ENCODE data around the gene GAB2.

GAB2 gene

GRCh38 chr11:78208257-78209165 lies 209.1 kb downstream of the GAB2 start:
- no peak overlapping the region for H3K4me3 ChIP-seq (ENCODE audit: low read depth, low read length)

- H3K4me3 ChIP-seq (ENCODE audit: low read depth, low read length), result no peak overlapping the region
Observed at GRCh38 chr11:78207532-78208256, 209.9 kb downstream of the GAB2 start.

DNA sequence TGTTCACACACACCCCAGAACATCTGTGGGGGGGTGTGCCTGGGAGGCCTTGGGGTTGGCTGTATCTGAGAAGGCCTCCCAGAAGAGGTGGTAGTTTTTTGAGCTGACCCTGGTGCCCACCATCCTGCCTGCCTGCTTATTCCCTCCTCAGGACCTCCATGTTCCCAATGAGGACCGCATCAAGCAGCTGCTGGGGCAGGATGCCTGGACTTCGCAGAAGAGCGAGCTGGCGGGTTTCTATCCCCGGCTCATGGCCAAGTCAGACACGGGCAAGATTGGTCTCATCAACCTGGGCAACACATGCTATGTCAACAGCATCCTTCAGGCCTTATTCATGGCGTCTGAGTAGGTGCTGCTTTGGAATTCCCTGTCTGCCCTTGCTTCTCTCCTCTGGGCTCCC lies 211.9 kb downstream of the GAB2 start:
- no peak overlapping the region for H3K4me3 ChIP-seq (ENCODE audit: low read depth, low read length)

DNA sequence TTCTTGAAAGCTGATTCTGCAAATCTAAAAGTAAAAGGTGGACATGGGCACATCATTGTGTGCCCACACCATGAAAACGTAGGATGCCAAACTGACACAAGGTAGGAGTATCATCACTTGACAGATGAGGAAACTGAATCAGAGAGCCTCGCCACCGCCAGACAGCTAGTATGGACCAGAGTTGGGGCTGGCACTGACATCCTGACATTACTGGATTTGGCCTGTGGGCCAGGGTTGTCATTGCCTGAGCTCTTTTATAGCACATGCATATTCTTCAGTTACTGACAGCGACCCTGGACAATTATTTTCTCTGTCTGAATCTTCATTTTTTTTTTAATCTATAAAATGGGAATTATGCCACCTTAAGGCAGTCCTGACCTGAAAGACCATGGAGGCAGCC lies 212.4 kb downstream of the GAB2 start:
- no peak overlapping the region for H3K4me3 ChIP-seq (ENCODE audit: low read depth, low read length)

DNA sequence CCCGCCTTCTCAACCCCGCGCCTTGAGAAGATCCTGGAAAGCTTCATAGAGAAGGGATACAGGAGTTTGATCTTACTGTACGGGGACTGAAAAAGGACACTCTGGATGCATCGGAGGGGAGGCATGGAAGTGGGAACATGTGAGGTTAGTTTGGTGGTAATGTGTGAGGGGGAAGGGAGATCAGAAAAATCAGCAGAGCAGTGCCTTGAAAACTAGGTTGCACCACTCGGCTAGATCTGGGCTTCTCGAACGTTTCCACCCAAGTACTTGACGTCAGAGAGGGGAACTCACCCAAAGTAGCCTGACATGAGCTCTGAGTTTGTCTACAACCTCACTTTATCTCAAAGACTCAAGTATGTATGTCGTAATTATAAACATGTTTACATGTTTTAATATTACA lies 214.4 kb downstream of the GAB2 start:
- H3K4me3 ChIP-seq (ENCODE audit: low read depth, low read length), result no peak overlapping the region

DNA sequence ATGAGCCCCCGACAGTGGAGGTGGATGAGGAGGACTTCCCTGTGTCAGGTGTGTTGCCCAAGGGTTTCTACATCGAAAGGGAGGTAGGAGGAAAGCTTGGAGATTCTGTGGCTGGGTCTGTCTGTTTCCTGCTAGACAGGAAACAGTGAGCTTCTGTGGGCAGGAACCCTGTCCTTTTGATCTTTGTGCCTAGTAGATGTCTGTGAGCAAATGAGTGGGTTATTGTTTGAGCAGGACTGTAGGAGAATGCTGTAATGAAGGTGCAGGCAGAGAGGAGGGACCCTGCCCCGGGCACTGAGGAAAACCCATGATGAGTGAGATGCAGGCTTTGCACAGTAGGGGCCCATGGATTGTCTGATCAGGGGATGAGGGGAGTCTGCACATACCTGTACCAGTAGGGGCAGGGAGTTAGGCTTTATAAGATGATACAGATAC lies 214.9 kb downstream of the GAB2 start:
- H3K4me3 ChIP-seq (ENCODE audit: low read depth, low read length), result no peak overlapping the region

DNA sequence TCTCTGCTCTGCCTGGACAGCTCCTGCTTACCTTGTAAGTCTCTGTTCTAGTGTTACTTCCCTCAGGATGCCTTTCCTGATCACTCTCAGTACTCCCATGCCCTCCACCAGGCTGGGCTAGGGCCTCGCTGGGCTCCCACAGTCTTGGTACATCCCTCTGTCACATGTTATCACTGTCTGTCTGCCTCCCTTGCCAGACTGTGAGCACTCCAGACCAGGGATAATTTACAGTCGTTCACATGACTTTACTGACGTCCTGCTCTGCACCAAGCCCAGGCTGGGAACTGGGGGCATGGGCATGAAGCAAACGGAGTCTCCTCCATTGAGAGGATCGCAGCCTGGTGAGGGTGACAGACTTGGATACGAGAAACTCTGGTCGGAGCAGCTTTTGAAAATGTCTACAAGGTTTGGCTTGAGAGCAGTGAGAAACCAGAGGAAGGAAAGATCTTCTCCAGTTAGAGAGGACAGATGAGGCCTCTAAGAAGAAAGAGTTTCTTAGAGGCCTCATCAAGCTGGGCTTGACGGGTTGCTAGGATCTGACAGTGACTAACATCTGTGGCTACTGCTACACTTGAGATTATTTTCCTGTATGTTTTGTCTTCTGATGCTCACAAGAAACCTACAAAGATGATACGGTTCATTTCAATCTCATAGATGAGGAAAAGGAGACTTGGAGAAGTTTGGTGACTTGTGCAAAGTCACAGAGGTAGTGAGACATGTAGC lies 216.4 kb downstream of the GAB2 start:
- H3K4me3 ChIP-seq (ENCODE audit: low read depth, low read length), result no peak overlapping the region

- H3K4me3 ChIP-seq (ENCODE audit: low read depth, low read length), result no peak overlapping the region
Observed at GRCh38 chr11:78200553-78200952, 217.1 kb downstream of the GAB2 start.

- no peak overlapping the region for H3K4me3 ChIP-seq (ENCODE audit: low read depth, low read length)
Observed at GRCh38 chr11:78200061-78200460, 217.6 kb downstream of the GAB2 start.

DNA sequence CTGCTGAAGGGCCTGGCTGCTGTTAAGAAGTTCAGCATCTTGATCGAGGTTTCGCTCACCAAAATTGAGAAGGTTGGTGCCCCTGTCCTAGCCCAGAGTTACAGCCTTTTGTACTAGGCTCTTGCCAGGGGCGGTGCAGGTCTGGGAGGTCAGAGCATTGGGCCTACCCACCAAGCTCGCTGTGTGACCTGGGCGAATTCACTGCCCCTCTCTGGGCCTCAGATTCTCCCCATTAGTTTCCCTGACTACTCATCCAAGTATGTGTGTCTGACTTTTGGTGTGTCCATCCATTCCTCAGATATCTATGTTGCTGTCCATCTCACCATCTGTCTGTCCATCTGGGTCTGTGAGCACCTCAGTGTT lies 218.0 kb downstream of the GAB2 start:
- H3K4me3 ChIP-seq (ENCODE audit: low read depth, low read length), result no peak overlapping the region

DNA sequence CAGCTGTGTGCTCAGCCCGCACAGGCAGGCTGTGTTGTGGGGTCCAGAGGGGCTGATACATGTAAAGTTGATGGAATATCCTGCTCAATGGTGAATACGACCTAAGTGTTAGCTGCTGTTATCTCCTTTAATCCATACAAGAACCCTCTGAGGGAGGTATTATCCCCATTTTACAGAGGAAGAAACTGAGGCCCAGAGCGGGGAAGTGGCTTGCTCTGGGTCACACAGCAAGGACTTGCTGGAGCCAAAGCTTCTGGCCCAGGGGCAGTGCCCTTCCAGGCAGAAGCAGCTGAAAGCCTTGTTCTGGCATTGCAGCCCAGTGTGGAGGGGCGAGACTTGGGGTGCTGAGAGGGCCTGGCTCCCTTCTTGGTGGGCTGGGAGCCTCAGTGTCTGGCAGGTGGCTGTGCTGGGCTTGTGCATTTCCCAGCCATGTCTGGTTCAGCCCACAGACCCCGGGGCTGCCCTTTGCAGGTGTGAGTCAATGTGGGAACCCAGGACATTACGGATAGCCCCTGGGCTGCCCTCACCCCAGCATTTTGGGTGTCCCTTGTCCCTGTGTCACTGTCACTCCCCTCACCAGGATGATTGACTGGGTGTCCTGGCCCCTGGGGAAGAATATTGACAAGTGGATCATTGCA lies 218.5 kb downstream of the GAB2 start:
- H3K4me3 ChIP-seq (ENCODE audit: low read depth, low read length), result no peak overlapping the region

- no peak overlapping the region for H3K4me3 ChIP-seq (ENCODE audit: low read depth, low read length)
Observed at GRCh38 chr11:78197816-78198215, 219.8 kb downstream of the GAB2 start.

DNA sequence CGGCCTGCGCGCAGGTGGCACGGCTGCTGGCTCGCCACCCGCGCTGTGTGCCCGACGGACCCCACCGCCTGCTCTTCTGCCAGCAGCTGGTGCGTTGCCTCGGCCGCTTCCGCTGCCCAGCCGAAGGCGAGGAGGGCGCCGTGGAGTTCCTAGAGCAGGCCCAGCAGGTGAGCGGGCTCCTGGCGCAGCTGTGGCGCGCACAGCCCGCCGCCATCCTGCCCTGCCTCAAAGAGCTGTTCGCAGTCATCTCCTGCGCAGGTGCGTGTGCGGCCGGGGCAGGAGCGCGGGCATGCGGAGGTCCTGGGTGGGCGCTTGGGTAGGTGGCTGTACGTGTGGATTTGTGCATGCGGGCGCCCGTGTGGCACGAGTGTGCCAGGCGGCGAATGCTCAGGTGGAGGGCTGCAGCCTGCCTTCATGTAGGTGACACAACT lies 220.9 kb downstream of the GAB2 start:
- H3K4me3 ChIP-seq (ENCODE audit: low read depth, low read length), result no peak overlapping the region

- H3K4me3 ChIP-seq (ENCODE audit: low read depth, low read length), result no peak overlapping the region
Observed at GRCh38 chr11:78195917-78196560, 221.6 kb downstream of the GAB2 start.

GRCh38 chr11:78194490-78194889 lies 223.1 kb downstream of the GAB2 start:
- H3K4me3 ChIP-seq (ENCODE audit: low read depth, low read length), result no peak overlapping the region

DNA sequence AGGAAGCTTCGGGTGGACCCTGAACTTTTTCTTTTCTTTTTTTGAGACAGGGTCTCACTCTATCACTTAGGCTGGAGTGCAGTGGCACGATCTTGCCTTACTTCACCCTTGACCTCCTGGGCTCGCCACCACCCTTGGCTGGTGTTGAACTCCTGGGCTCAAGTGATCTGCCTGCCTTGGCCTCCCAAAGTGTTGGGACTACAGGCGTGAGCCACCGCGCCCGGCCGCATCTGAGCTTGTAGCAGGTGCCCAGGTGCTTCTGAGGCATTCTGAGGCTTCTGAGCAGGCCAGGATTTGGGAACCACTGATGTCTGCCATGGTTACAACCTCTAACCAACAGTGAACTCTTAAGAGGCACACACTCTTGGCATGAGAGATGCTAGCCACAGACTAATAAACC lies 223.8 kb downstream of the GAB2 start:
- H3K4me3 ChIP-seq (ENCODE audit: low read depth, low read length), result no peak overlapping the region

GRCh38 chr11:78192911-78193351 lies 224.7 kb downstream of the GAB2 start:
- no peak overlapping the region for H3K4me3 ChIP-seq (ENCODE audit: low read depth, low read length)

- no peak overlapping the region for H3K4me3 ChIP-seq (ENCODE audit: low read depth, low read length)
Observed at GRCh38 chr11:78192223-78192719, 225.3 kb downstream of the GAB2 start.

GRCh38 chr11:78190871-78191538 lies 226.6 kb downstream of the GAB2 start:
- H3K4me3 ChIP-seq (ENCODE audit: low read depth, low read length), result no peak overlapping the region

DNA sequence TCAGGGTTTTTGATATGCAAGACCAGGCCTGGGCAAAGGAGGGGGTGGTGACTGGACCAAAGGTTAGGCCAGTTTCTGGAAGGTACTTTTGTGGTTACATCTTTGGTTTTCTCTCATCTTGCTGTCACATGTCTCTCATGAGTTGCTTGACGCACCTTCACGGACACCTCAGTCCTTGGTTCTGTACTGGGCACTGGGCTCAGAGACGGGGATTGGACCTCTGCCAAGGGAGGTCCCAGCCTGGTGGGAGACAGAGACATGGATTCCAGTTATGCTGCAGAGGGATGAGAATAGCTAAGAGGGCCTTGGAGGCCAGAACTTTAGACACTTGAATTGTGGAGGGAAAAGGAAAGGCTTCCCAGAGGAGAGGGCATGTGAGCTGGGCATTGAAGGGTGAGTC lies 227.2 kb downstream of the GAB2 start:
- H3K4me3 ChIP-seq (ENCODE audit: low read depth, low read length), result no peak overlapping the region

Data from iPS-11a (cell line).